ENCODE data around the gene PTP4A2.

Gene PTP4A2

GRCh38 chr1:31860581-31860980, 77.6 kb downstream of the PTP4A2 start:
- no peak for DNase-seq (ENCODE audit: low read depth in 2 of 2)

- no peak for DNase-seq (ENCODE audit: low read depth in 2 of 2)
Measured at GRCh38 chr1:31859719-31860118, 78.4 kb downstream of the PTP4A2 start.

- no peak for DNase-seq (ENCODE audit: low read depth in 2 of 2)
Measured at GRCh38 chr1:31859044-31859443, 79.1 kb downstream of the PTP4A2 start.

- no peak for DNase-seq (ENCODE audit: low read depth in 2 of 2)
Measured at GRCh38 chr1:31857863-31858262, 80.3 kb downstream of the PTP4A2 start.
